GM19455 (cell line): ENCODE measurements around the gene FZD2.

Experiments used
- ATAC-seq: cut with Tn5 transposase; IDR thresholded peaks from one replicate; pipeline ENCODE4 v1.9.1; 2021; ENCODE audit not compliant: unreplicated experiment

The FZD2 gene

DNA sequence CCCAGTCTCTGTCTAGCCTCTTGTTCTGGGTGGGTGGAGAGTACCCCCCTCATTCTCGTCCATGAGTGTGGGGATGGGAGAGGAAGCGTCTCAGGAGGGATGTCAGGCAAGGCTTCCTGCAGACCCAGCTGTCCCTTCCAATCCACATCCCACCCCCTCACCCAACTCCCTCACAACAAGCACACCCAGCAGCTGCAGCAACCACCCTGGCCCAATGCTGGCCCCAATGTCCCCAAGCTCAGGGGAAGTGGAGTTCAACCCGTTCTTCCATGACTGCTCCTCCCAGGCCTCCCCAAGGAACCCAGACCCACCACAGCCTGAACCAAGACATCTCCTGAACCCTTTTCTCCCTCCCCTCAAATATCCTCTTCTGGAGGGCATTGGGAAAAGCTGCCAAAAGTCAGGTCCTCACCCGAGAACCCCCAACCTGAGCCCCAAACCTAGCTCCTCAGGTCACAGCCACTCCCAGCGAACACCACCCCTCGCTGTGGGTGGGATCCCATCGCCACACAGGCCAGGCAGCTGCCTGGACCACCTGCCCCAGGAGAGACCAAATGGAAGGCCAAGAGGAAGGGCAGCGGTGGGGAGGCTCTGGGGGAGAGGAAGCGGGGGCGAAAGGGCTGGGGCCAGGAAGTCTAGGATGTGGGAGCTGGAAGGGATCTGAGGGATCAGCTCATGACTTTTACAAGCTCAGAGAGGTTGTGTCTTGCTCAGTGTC lies 47.6 kb downstream of the FZD2 start:
- no peak for ATAC-seq

DNA sequence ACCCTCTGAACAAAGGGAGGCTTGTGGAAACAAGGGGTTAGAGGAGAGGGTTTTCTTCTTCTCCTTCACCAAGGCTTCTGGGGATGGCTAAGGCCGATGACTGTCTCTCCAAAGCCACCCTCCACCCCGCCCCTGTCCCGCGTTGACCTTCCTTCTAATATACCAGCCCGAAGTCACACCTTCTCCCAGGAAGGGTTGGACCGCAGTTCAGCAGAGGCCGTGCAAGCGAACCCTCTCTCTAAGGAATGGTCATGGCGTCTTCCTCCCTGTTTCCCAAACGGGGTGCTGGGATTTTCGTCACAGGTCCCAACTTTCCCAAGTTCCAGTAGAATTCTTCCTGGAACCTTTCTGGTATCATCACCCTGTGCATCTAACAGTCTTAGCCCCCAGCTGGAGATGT lies 49.4 kb downstream of the FZD2 start:
- no peak for ATAC-seq

DNA sequence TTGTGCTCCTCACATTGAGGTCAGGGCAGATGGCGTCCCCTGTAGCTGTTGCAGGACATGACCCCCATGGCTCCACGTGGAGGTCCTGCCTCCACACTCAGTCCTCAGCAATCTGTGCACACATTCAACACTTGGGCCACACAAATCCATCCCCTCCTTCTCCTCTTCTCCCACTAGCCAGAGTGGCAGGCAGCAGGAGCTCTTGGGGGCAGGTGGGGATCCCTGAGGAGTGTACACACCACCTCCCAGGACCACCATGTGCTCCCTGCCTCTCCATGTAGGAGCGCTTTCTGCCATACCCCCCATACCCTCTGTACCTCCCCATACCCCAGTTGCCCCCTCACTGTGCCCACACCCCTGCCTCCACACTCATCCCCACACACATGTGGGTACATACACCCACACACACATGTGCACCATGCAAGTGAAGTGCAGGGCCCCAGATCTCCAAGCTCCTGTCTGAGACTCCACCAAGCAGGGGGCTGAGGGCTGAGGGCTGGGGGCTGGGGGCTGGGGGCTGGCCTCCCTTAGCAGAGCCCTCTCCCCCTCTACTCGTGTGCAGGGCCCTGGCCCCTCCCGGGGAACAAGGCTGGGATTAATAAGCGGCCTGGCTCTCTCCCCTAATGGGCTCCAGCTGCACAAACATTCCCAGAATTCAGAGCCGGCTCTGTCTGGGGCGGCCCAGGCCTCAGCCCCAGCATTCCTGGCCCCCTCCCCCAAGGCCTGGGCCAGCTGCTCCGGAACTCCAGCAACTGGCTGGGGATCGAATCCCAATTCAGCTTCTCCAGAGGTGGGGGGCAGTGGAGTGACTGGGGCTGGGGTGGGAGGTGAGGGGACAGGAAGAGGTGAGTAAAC lies 50.8 kb downstream of the FZD2 start:
- no peak for ATAC-seq

DNA sequence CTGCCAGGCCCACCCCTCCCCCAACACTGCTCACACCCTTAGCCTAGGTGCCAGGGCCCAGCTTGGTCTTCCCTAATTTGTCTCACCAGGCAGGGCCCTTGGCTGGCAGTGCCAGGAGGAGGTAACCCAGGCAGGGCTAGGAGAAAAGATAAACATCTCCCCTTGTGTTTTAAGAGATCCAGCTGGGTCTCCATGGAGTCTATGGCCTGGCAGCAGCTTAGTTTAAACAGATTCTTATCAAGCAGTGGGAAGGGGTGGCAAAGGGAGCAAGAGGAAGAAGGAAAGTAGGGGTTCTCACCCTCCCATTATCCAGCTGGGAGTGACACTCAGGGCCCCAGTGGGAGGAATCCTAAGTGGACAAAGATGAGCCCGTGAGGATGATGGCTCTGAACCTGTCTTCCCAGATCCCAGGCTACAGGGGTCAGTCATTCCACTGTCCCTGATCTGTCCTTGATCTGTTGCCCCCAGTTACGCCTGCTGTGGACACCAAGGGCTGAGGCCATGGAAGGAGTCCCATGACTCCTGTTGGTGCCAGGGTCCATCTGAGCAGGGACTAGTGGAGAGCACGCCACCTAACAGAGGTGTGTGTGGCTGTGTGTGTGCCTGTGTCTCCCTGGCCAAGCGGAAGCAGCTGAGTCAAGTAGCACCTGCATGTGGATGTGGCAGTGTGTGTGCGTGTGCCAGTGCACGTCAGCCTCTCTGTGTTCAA lies 51.6 kb downstream of the FZD2 start:
- no peak for ATAC-seq

DNA sequence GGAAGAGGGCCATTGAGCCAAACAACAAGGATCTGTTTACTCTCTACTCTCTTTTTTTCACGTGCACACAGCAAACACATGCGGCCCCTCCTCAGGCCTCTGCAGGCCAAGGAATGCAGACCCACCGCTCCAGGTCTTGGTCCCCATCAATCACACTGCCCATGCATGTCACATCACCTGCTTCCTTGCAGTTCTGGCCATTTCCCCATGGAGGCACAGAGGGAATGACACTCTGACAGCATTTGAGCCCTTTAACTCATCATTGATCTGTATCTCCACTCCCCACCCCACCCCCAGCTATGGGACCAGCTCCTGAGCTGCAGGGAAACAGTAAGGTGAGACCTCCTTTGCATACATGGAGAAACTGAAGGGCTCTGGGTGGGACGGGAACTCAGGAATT lies 53.0 kb downstream of the FZD2 start:
- no peak for ATAC-seq
